HCT116 (cell line): ENCODE measurements around the gene IFT20. TPM values are rescaled to one million over a fixed set of nuclear protein-coding genes. Genes with fewer than 3 reads are reported as not detected.

Experiments
- ATAC-seq: fragments of 200-7000 bp; cut with Tn5 transposase; 2 replicates; pipeline ENCODE4 v1.9.1; 2020; ENCODE audit warnings: mild to moderate bottlenecking, moderate library complexity
- BruUV-seq: library from RNA; stranded (reverse); fragments of 400-500 nt; replicated peaks from 2 replicates; lab custom pipeline; 2021; lab: Mats Ljungman, UMichigan
- CTCF ChIA-PET: fragments of 300-600 bp; sonication (Branson Sonifier 250); formaldehyde crosslinking; loops from one replicate; lab custom pipeline; 2021; ENCODE audit warnings: antibody characterized with exemption; lab: Charles Lee
- POLR2A ChIA-PET: fragments of 300-600, 350-600 bp; sonication (Branson Sonifier 250); formaldehyde crosslinking; loops from one replicate; lab custom pipeline; 2021; ENCODE audit warnings: antibody characterized with exemption; lab: Charles Lee
- RAD21 ChIA-PET, 2 experiments: fragments of 300-600 bp; sonication (Branson Sonifier 250); formaldehyde crosslinking; loops; one replicate each; lab custom pipeline; 2023; ENCODE audit warnings: low total read pairs in 2 of 2; ENCODE audit not compliant: uncharacterized antibody in 2 of 2, unreplicated experiment in 2 of 2, low non-redundant PET in 1 of 2; lab: Charles Lee
- DNase-seq: peaks from one replicate; pipeline ENCODE4 v3.0.0-alpha.2; 2010; ENCODE audit warnings: low read depth, low spot score
- H2AFZ ChIP-seq: fragments of 200-600 bp; shearing (Covaris generic), sonication (generic); 2 replicates; pipeline ENCODE4 v1.6.1; 2017; ENCODE audit warnings: low read depth, mixed run types, mixed read lengths, antibody characterized with exemption, low read length; ENCODE audit not compliant: poor library complexity, severe bottlenecking
- H3K27ac ChIP-seq: 2 replicates; pipeline ENCODE4 v1.5.1; 2012; ENCODE audit warnings: low read depth, low read length
- H3K27me3 ChIP-seq: fragments of 200-600 bp; sonication (generic); 2 replicates; pipeline ENCODE4 v1.6.1; 2016; ENCODE audit warnings: mixed run types, low read length, mixed read lengths; ENCODE audit not compliant: insufficient read depth
- H3K36me3 ChIP-seq, 2 experiments: fragments of 200-500 bp in 1 of 2; fragments of 200-600 bp in 1 of 2; sonication (Bioruptor generic) in 1 of 2; sonication (generic) in 1 of 2; 2 replicates each; pipeline versions ENCODE4 v1.5.1 to v1.6.1; 2014 to 2016; ENCODE audit warnings: low read length in 2 of 2, inconsistent platforms in 1 of 2, mixed read lengths in 1 of 2, mixed run types in 1 of 2; ENCODE audit not compliant: insufficient read depth in 2 of 2, control insufficient read depth in 1 of 2
- H3K4me1 ChIP-seq, 2 experiments: fragments of 200-600 bp in 1 of 2; sonication (generic) in 1 of 2; 2 replicates each; pipeline versions ENCODE4 v1.5.1 to v1.6.1; 2012 to 2017; ENCODE audit warnings: low read length in 2 of 2, inconsistent platforms in 1 of 2, mild to moderate bottlenecking in 1 of 2, mixed read lengths in 1 of 2, mixed run types in 1 of 2, moderate library complexity in 1 of 2; ENCODE audit not compliant: insufficient read depth in 2 of 2, control insufficient read depth in 1 of 2
- H3K4me2 ChIP-seq: fragments of 200-600 bp; sonication (generic); 2 replicates; pipeline ENCODE4 v1.6.1; 2017; ENCODE audit warnings: mixed run types, low read length, mixed read lengths
- H3K4me3 ChIP-seq, 2 experiments: fragments of 200-600 bp in 1 of 2; sonication (generic) in 1 of 2; replicated peaks in 1 of 2; 2 replicates each; pipeline ENCODE4 v1.5.1; 2011 to 2016; ENCODE audit warnings: low read length in 2 of 2, control low read depth in 1 of 2, low read depth in 1 of 2, mild to moderate bottlenecking in 1 of 2, mixed read lengths in 1 of 2, mixed run types in 1 of 2
- H3K79me2 ChIP-seq: fragments of 200-600 bp; sonication (generic); 2 replicates; pipeline ENCODE4 v1.6.1; 2017; ENCODE audit warnings: mild to moderate bottlenecking, mixed run types, low read length, moderate library complexity, mixed read lengths; ENCODE audit not compliant: insufficient read depth
- H3K9ac ChIP-seq: fragments of 200-600 bp; sonication (generic); 2 replicates; pipeline ENCODE4 v1.6.1; 2016; ENCODE audit warnings: low read length, mixed read lengths
- H3K9me2 ChIP-seq: fragments of 200-600 bp; sonication (generic), shearing (Covaris generic); 2 replicates; pipeline ENCODE4 v1.6.1; 2017; ENCODE audit warnings: mixed run types, mild to moderate bottlenecking, moderate library complexity; ENCODE audit not compliant: insufficient read depth
- H3K9me3 ChIP-seq, 2 experiments: fragments of 200-500 bp in 1 of 2; fragments of 200-600 bp in 1 of 2; sonication (Bioruptor generic) in 1 of 2; sonication (generic) in 1 of 2; 2 replicates each; pipeline ENCODE4 v1.6.1; 2014 to 2017; ENCODE audit warnings: low read length in 2 of 2, mixed read lengths in 2 of 2, inconsistent platforms in 1 of 2, low read depth in 1 of 2, mild to moderate bottlenecking in 1 of 2, mixed run types in 1 of 2, moderate library complexity in 1 of 2; ENCODE audit not compliant: control insufficient read depth in 1 of 2, insufficient read depth in 1 of 2
- H4K20me1 ChIP-seq: fragments of 200-600 bp; sonication (generic), shearing (Covaris generic); 2 replicates; pipeline ENCODE4 v1.6.1; 2017; ENCODE audit warnings: mixed run types, mild to moderate bottlenecking, moderate library complexity; ENCODE audit not compliant: insufficient read depth
- CBX3 ChIP-seq: IDR thresholded peaks from 2 replicates; pipeline ENCODE4 v1.6.1; 2012; ENCODE audit warnings: low read depth
- EGR1 ChIP-seq: IDR thresholded peaks from 2 replicates; pipeline ENCODE4 v1.6.1; 2012; ENCODE audit warnings: low read depth
- FOSL1 ChIP-seq: IDR thresholded peaks from 2 replicates; pipeline ENCODE4 v1.6.1; 2012; ENCODE audit warnings: low read depth
- JUND ChIP-seq: IDR thresholded peaks from 2 replicates; pipeline ENCODE4 v1.6.1; 2012
- RAD21 ChIP-seq: IDR thresholded peaks from 2 replicates; pipeline ENCODE4 v1.6.1; 2012; ENCODE audit warnings: low read depth, mild to moderate bottlenecking
- REST ChIP-seq: IDR thresholded peaks from 2 replicates; pipeline ENCODE4 v1.6.1; 2012; ENCODE audit warnings: low read depth
- SP1 ChIP-seq: IDR thresholded peaks from 2 replicates; pipeline ENCODE4 v1.6.1; 2012; ENCODE audit warnings: low read depth
- SRF ChIP-seq: IDR thresholded peaks from 2 replicates; pipeline ENCODE4 v1.6.1; 2012; ENCODE audit warnings: low read depth
- TCF7L2 ChIP-seq: IDR thresholded peaks from 2 replicates; pipeline ENCODE4 v1.7.0; 2011; ENCODE audit warnings: borderline replicate concordance, inconsistent platforms; ENCODE audit not compliant: insufficient read depth, insufficient read length; ENCODE audit errors: extremely low read depth
- ZBTB33 ChIP-seq: IDR thresholded peaks from 2 replicates; pipeline ENCODE4 v1.6.1; 2011; ENCODE audit warnings: mild to moderate bottlenecking, low read length, moderate library complexity; ENCODE audit not compliant: insufficient replicate concordance; ENCODE audit errors: extremely low read depth
- ZFX ChIP-seq: fragments of 450-650 bp; IDR thresholded peaks from 2 replicates; pipeline ENCODE4 v1.6.1; 2017
- ZNF274 ChIP-seq: fragments of 200-500 bp; sonication (Bioruptor generic); IDR thresholded peaks from 2 replicates; pipeline ENCODE4 v1.6.1; 2014; ENCODE audit warnings: mild to moderate bottlenecking, low read depth, low read length, inconsistent platforms
- intact Hi-C: fragments of 100-400 bp; cut with micrococcal nuclease; formaldehyde crosslinking; loops from 2 replicates; pipeline ENCODE4 v1.10.0; 2022
- total RNA-seq: library from RNA; stranded (reverse); gene quantifications from one replicate; pipeline ENCODE4 v1.2.1, GENCODE V29; 2021; ENCODE audit not compliant: unreplicated experiment
- TF ChIP-seq, protein P1 (sequence below): IDR thresholded peaks from 2 replicates; pipeline ENCODE4 v1.6.1; 2012
- TF ChIP-seq, protein P2 (sequence below): IDR thresholded peaks from 2 replicates; pipeline ENCODE4 v1.6.1; 2012

The IFT20 gene
- total RNA-seq, 1 experiment from 2014 or later: 21.7 TPM

GRCh38 chr17:28335201-28335958 lies at the start of gene IFT20, which contains the start of gene TNFAIP1 (continued):
- TF ChIP-seq REST: no peak
- TF ChIP-seq, protein P1, sequence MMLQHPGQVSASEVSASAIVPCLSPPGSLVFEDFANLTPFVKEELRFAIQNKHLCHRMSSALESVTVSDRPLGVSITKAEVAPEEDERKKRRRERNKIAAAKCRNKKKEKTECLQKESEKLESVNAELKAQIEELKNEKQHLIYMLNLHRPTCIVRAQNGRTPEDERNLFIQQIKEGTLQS: no peak
- TF ChIP-seq ZFX: 0 out of 2 replicates have a peak, but pooled peaks have one; percentile 48

DNA sequence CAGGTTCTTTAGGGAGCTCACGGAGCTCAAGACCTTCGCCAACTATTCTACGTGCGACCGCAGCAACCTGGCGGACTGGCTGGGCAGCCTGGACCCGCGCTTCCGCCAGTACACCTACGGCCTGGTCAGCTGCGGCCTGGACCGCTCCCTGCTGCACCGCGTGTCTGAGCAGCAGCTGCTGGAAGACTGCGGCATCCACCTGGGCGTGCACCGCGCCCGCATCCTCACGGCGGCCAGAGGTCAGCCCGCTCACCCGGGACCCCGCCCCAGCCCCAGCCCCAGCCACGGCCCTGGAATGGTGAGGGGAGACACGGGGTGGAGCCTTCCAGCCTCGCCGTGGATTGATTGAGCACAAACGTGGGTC lies 49.7 kb upstream of the IFT20 start:
- intact Hi-C loops: no loop called here
- Histone ChIP-seq H2AFZ (no peak overlapping the region), H3K4me1 (no peaks in the 10 kb centered on the region), H3K4me3 (no peak overlapping the region), H3K27ac (no peak overlapping the region), H3K9me3 (no peaks in the 10 kb centered on the region), H3K36me3 (no peaks in the 10 kb centered on the region), H3K27me3 (no peaks in the 10 kb centered on the region), H4K20me1 (no peaks in the 10 kb centered on the region), H3K79me2 (no peaks in the 10 kb centered on the region), H3K9me2 (no peaks in the 10 kb centered on the region), H3K9ac (no peak overlapping the region), H3K4me2 (no peak overlapping the region)
- ChIA-PET POLR2A (no interaction called here), CTCF (no interaction called here), RAD21 (no interaction called here)
- no peak for ATAC-seq
- BruUV-seq: no TSS peak
- DNase-seq: no peak
- TF ChIP-seq CBX3 (no peak), EGR1 (no peak), SRF (no peak), JUND (no peak), REST (no peak), RAD21 (no peak), FOSL1 (no peak), ZBTB33 (no peak), SP1 (no peak), TCF7L2 (no peak), ZNF274 (no peak)
- TF ChIP-seq, protein P1: no peak
- TF ChIP-seq, protein P2, sequence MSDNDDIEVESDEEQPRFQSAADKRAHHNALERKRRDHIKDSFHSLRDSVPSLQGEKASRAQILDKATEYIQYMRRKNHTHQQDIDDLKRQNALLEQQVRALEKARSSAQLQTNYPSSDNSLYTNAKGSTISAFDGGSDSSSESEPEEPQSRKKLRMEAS: no peak
